ENCODE measurements around the gene AGPAT3. TPM values are rescaled to one million over a fixed set of nuclear protein-coding genes. Genes with fewer than 3 reads are reported as not detected.

AGPAT3 gene
- total and polyA plus RNA-seq, 2 experiments from 2014 or later, result 41.0 to 51.2 TPM

DNA sequence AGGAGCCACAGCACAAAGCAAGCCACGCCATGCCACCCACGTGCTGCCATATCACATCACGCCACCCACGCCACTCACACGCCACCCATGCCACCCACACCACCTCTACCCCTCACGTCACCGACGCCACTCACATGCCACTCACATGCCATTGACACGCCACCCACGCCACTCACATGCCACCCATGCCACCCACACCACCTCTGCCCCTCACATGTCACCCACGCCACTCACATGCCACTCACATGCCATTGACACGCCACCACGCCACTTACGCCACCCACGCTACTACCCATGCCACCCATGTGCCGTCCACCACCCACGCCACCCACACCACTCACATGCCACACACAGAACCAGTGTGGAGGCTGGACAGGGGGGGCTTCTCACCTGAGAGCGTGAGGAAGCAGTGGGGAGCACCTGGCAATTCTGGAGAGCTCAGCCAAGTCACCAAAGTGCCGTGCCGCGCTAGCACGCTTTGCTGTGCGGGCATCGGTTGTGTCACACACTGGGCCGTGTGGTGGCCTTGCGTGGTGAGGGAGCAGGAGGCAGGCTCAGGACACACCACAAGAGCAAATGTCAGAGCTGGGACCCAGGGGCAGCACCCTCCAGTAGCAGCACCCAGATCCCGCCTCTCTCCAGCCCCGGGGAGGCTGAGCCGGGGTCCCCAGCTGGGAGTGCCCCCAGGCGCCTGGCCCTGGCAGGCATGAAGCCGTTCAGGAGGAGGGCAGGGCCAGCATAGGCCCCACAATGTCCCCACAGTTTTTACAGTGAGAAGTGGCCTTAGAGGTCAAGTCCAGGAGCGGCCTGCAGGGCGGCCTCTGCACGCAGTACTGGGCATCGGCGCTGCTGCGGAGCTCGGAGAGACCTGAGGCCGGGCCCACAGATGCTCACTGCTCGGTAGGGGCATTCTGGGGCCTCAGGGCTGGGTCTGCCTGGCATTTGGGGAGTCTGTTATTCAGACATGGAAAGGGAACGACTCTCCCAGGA lies 70.0 kb downstream of the AGPAT3 start:
- H3K36me3 ChIP-seq (replicated peaks; ENCODE audit: insufficient read depth, low read depth), result no peaks in the 10 kb centered on the region
- no peak for DNase-seq (ENCODE audit: low spot score)
- no peak overlapping the region for H3K27ac ChIP-seq
- H3K9me2 ChIP-seq (replicated peaks; ENCODE audit: insufficient read depth), result no peaks in the 10 kb centered on the region
- H3K79me2 ChIP-seq, result peaks cover 54% of the 10 kb centered on the region
- 94% methylated on average over 36 of the region's 41 CpGs for WGBS (ENCODE audit: low lambda C conversion rate, missing lambda C conversion rate)
- peaks cover 30% of the 10 kb centered on the region for H4K20me1 ChIP-seq (ENCODE audit: insufficient read depth, poor library complexity, severe bottlenecking)
- TF ChIP-seq, protein P1, sequence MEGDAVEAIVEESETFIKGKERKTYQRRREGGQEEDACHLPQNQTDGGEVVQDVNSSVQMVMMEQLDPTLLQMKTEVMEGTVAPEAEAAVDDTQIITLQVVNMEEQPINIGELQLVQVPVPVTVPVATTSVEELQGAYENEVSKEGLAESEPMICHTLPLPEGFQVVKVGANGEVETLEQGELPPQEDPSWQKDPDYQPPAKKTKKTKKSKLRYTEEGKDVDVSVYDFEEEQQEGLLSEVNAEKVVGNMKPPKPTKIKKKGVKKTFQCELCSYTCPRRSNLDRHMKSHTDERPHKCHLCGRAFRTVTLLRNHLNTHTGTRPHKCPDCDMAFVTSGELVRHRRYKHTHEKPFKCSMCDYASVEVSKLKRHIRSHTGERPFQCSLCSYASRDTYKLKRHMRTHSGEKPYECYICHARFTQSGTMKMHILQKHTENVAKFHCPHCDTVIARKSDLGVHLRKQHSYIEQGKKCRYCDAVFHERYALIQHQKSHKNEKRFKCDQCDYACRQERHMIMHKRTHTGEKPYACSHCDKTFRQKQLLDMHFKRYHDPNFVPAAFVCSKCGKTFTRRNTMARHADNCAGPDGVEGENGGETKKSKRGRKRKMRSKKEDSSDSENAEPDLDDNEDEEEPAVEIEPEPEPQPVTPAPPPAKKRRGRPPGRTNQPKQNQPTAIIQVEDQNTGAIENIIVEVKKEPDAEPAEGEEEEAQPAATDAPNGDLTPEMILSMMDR (IDR thresholded peaks at IDR 0.05; ENCODE audit: poor library complexity), result no peak
- no peak for TF ChIP-seq EZH2phosphoT487 (IDR thresholded peaks at IDR 0.05; ENCODE audit: low read depth, severe bottlenecking, unreplicated experiment)
- no peak overlapping the region for H2AFZ ChIP-seq
- H3K4me3 ChIP-seq, result no peak overlapping the region
- no peaks in the 10 kb centered on the region for H3K9me3 ChIP-seq (ENCODE audit: low read depth)
- peaks cover 6% of the 10 kb centered on the region for H3K4me1 ChIP-seq (ENCODE audit: insufficient read depth)
- H3K4me2 ChIP-seq, result no peak overlapping the region
- no peaks in the 10 kb centered on the region for H3K27me3 ChIP-seq

GRCh38 chr21:43935711-43936110 lies 70.7 kb downstream of the AGPAT3 start:
- H3K4me2 ChIP-seq, result no peak overlapping the region
- H3K4me3 ChIP-seq, result no peak overlapping the region
- peaks cover 6% of the 10 kb centered on the region for H3K4me1 ChIP-seq (ENCODE audit: insufficient read depth)
- H3K36me3 ChIP-seq (replicated peaks; ENCODE audit: insufficient read depth, low read depth), result no peaks in the 10 kb centered on the region
- peaks cover 50% of the 10 kb centered on the region for H3K79me2 ChIP-seq
- no peaks in the 10 kb centered on the region for H3K27me3 ChIP-seq
- H4K20me1 ChIP-seq (ENCODE audit: insufficient read depth, poor library complexity, severe bottlenecking), result peaks cover 29% of the 10 kb centered on the region
- no peak for DNase-seq (ENCODE audit: low spot score)
- H3K9me2 ChIP-seq (replicated peaks; ENCODE audit: insufficient read depth), result no peaks in the 10 kb centered on the region
- H3K27ac ChIP-seq, result no peak overlapping the region
- no peaks in the 10 kb centered on the region for H3K9me3 ChIP-seq (ENCODE audit: low read depth)
- H2AFZ ChIP-seq, result no peak overlapping the region
- TF ChIP-seq, protein P1 (IDR thresholded peaks at IDR 0.05; ENCODE audit: poor library complexity), result no peak
- TF ChIP-seq EZH2 (IDR thresholded peaks at IDR 0.05; ENCODE audit: borderline replicate concordance), result no peak
- TF ChIP-seq EZH2phosphoT487 (IDR thresholded peaks at IDR 0.05; ENCODE audit: low read depth, severe bottlenecking, unreplicated experiment), result no peak
- 92% methylated on average over 15 of the region's 15 CpGs for WGBS (ENCODE audit: low lambda C conversion rate, missing lambda C conversion rate)

DNA sequence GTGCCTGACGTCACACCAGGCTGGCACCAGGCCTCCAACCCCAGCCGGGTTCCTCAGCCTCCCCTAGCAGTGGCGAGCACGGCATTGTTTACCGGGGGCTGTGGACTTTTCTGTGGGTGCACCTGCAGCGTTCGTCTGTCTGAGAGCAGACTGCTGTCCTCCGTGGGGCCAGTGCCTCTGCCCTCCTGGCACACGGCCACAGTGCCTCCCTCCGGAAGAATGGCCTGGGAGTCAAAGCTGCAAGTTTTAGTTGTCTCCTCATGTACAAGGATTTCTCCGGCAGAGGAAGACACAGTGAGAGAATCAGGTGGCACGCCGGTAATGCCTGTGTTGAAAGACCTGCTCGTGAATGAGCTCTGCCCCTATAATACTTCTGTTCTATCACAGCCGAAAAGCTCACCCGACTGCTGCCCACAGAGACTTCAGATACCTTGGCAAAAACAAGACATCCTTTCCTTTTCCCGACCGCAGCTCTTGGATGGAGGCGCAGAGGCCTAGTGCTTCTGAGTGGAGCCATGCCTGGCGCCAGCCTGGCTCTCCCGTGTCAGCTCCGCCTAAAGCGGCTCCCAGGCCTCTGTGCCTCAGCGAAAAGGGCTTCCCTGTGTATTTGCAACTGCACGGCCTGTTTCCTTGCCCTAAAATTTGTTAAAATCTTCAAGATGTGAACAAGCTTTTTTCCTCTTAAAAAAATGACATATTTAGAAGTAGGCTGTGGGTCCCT lies 71.4 kb downstream of the AGPAT3 start:
- Histone ChIP-seq H3K36me3 (replicated peaks; ENCODE audit: insufficient read depth, low read depth) (no peaks in the 10 kb centered on the region), H3K4me2 (no peak overlapping the region), H2AFZ (no peak overlapping the region), H3K79me2 (peaks cover 49% of the 10 kb centered on the region), H3K27ac (no peak overlapping the region), H4K20me1 (ENCODE audit: insufficient read depth, poor library complexity, severe bottlenecking) (peaks cover 35% of the 10 kb centered on the region), H3K27me3 (no peaks in the 10 kb centered on the region), H3K9me3 (ENCODE audit: low read depth) (no peaks in the 10 kb centered on the region), H3K4me3 (no peak overlapping the region), H3K4me1 (ENCODE audit: insufficient read depth) (peaks cover 6% of the 10 kb centered on the region), H3K9me2 (replicated peaks; ENCODE audit: insufficient read depth) (no peaks in the 10 kb centered on the region)
- DNase-seq (ENCODE audit: low spot score), result no peak
- WGBS (ENCODE audit: low lambda C conversion rate, missing lambda C conversion rate), result 93% methylated on average over 25 of the region's 25 CpGs
- no peak for TF ChIP-seq EZH2phosphoT487 (IDR thresholded peaks at IDR 0.05; ENCODE audit: low read depth, severe bottlenecking, unreplicated experiment)
- TF ChIP-seq EZH2 (IDR thresholded peaks at IDR 0.05; ENCODE audit: borderline replicate concordance), result no peak
- TF ChIP-seq, protein P1 (IDR thresholded peaks at IDR 0.05; ENCODE audit: poor library complexity), result no peak

Data from hepatocyte (in vitro differentiated cells).